ENCODE measurements around the gene MRTFA. TPM values are rescaled to one million over a fixed set of nuclear protein-coding genes. Genes with fewer than 3 reads are reported as not detected.

Gene MRTFA
- total RNA-seq, 1 experiment from 2014 or later: 28.0 TPM

DNA sequence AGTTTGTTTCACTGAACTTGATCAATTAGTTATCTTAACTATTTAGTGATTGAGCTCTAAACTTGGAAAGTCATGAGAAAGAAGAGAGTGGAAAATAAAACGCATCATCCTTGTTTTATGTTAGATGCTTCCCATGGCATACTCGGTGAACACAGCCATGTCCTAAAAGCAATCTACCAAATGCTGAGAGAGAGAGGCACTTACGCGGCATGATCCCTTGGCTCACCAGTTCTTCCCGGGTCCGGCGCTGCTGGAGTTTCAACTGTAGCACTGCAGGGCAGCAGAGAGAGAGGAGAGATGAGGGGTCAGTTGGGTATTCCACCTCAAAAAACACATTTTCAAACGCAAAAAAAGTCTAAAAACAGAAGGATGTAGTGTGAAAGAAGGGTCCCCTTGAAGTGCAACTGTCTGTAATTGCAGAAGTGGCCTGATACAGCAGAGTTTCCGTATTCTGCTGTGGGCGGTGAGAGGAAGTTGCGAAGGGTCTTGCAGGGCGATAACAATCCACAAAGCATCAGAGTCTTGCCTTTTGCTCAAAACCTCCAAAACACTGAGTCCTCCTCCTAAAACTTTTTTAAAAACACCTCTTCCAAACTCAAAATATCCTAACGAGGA, 173.4 kb downstream of the MRTFA start:
- DNase-seq (ENCODE audit: low read depth, low spot score): no peak
- Histone ChIP-seq H3K9me2 (ENCODE audit: insufficient read depth) (no peaks in the 10 kb centered on the region), H3K27ac (ENCODE audit: low read depth, low read length) (no peak overlapping the region), H3K79me2 (ENCODE audit: insufficient read depth, low read length) (no peaks in the 10 kb centered on the region; the same call in 1 of the 2 replicates), H2AFZ (ENCODE audit: low read depth, low read length, poor library complexity, severe bottlenecking) (no peak overlapping the region), H3K27me3 (ENCODE audit: insufficient read depth, low read length) (no peaks in the 10 kb centered on the region), H3K9ac (ENCODE audit: low read length) (no peak overlapping the region), H3K36me3 (ENCODE audit: control insufficient read depth in 1 of 2, insufficient read depth in 2 of 2, low read length in 2 of 2) (no peaks in the 10 kb centered on the region), H3K9me3 (ENCODE audit: control insufficient read depth in 1 of 2, insufficient read depth in 1 of 2, low read depth in 1 of 2, low read length in 2 of 2) (no peaks in the 10 kb centered on the region), H3K4me2 (ENCODE audit: low read length) (no peak overlapping the region), H3K4me3 (replicated peaks in 1 of 2; ENCODE audit: low read depth in 1 of 2, low read length in 2 of 2) (no peak overlapping the region), H4K20me1 (ENCODE audit: insufficient read depth) (no peaks in the 10 kb centered on the region), H3K4me1 (ENCODE audit: control insufficient read depth in 1 of 2, insufficient read depth in 2 of 2, low read length in 2 of 2) (peaks cover 0 to 9% of the 10 kb centered on the region in 2 experiments; a peak in 2 of 4 replicates)
- TF ChIP-seq ELF1 (IDR thresholded peaks at IDR 0.05; ENCODE audit: borderline replicate concordance, low read depth) (no peak), TCF7L2 (IDR thresholded peaks at IDR 0.05; ENCODE audit: borderline replicate concordance, extremely low read depth, insufficient read depth, insufficient read length) (no peak), SP1 (IDR thresholded peaks at IDR 0.05; ENCODE audit: low read depth) (no peak), YY1 (IDR thresholded peaks at IDR 0.05; ENCODE audit: extremely low read depth, insufficient replicate concordance, low read depth, low read length) (no peak), SRF (IDR thresholded peaks at IDR 0.05; ENCODE audit: low read depth) (no peak), SIN3A (IDR thresholded peaks at IDR 0.05; ENCODE audit: low read depth) (no peak), EZH2 (IDR thresholded peaks at IDR 0.05) (no peak), EGR1 (IDR thresholded peaks at IDR 0.05; ENCODE audit: low read depth) (no peak), CTCF (IDR thresholded peaks at IDR 0.05 in 2 of 3, conservative IDR thresholded peaks at IDR 0.05 in 1 of 3; ENCODE audit: borderline replicate concordance in 1 of 3, insufficient read depth in 1 of 3, low read depth in 2 of 3, low read length in 2 of 3) (no peak), CBX3 (IDR thresholded peaks at IDR 0.05; ENCODE audit: low read depth) (no peak), POLR2AphosphoS5 (IDR thresholded peaks at IDR 0.05; ENCODE audit: low read depth, low read length) (no peak), ZNF274 (IDR thresholded peaks at IDR 0.05; ENCODE audit: low read depth, low read length) (no peak), JUND (IDR thresholded peaks at IDR 0.05) (no peak), ZFX (IDR thresholded peaks at IDR 0.05) (no peak), POLR2A (IDR thresholded peaks at IDR 0.05; ENCODE audit: borderline replicate concordance, extremely low read depth, insufficient read depth, insufficient read length) (no peak), MAX (IDR thresholded peaks at IDR 0.05) (no peak), RAD21 (IDR thresholded peaks at IDR 0.05; ENCODE audit: low read depth) (no peak), EZH2phosphoT487 (IDR thresholded peaks at IDR 0.05; ENCODE audit: borderline replicate concordance) (no peak), REST (IDR thresholded peaks at IDR 0.05; ENCODE audit: low read depth) (no peak)
- TF ChIP-seq, protein P1, sequence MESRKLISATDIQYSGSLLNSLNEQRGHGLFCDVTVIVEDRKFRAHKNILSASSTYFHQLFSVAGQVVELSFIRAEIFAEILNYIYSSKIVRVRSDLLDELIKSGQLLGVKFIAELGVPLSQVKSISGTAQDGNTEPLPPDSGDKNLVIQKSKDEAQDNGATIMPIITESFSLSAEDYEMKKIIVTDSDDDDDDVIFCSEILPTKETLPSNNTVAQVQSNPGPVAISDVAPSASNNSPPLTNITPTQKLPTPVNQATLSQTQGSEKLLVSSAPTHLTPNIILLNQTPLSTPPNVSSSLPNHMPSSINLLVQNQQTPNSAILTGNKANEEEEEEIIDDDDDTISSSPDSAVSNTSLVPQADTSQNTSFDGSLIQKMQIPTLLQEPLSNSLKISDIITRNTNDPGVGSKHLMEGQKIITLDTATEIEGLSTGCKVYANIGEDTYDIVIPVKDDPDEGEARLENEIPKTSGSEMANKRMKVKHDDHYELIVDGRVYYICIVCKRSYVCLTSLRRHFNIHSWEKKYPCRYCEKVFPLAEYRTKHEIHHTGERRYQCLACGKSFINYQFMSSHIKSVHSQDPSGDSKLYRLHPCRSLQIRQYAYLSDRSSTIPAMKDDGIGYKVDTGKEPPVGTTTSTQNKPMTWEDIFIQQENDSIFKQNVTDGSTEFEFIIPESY (IDR thresholded peaks at IDR 0.05; ENCODE audit: extremely low read depth, insufficient replicate concordance, low read length): no peak
- RAD21 ChIA-PET (ENCODE audit: low non-redundant PET in 1 of 2, low total read pairs in 2 of 2, uncharacterized antibody in 2 of 2, unreplicated experiment in 2 of 2): no interaction called here
- intact Hi-C loops (cut with micrococcal nuclease): no loop called here
- CTCF ChIA-PET: no interaction called here
- BruUV-seq (replicated peaks): no TSS peak
- no peak for ATAC-seq
- POLR2A ChIA-PET: no interaction called here
